Measurements from ENCODE around the gene CISTR. TPM values are rescaled to one million over a fixed set of nuclear protein-coding genes. Genes with fewer than 3 reads are reported as not detected.

CISTR gene
- total and polyA plus RNA-seq, 2 experiments from 2014 or later, result not detected

- Mint-ChIP-seq H3K4me1 (peaks cover 28% of the 10 kb centered on the region), H3K36me3 (ENCODE audit: low read depth) (no peaks in the 10 kb centered on the region), H3K27me3 (ENCODE audit: insufficient read depth, low read depth, poor library complexity) (peaks cover 8% of the 10 kb centered on the region), H3K9me3 (no peaks in the 10 kb centered on the region), H3K4me3 (no peak overlapping the region), H3K27ac (no peak overlapping the region)
- no peak for DNase-seq (ENCODE audit: low spot score)
- Histone ChIP-seq H3K4me1 (ENCODE audit: insufficient read depth) (no peaks in the 10 kb centered on the region), H3K4me2 (no peak overlapping the region), H2AFZ (no peak overlapping the region), H3K9me2 (ENCODE audit: insufficient read depth) (no peaks in the 10 kb centered on the region), H3K4me3 (no peak overlapping the region), H4K20me1 (replicated peaks; ENCODE audit: insufficient read depth) (no peaks in the 10 kb centered on the region), H3K36me3 (ENCODE audit: insufficient read depth) (no peaks in the 10 kb centered on the region), H3F3A (replicated peaks; ENCODE audit: low read depth) (no peaks in the 10 kb centered on the region), H3K79me2 (replicated peaks; ENCODE audit: insufficient read depth) (no peaks in the 10 kb centered on the region), H3K27ac (ENCODE audit: low read depth) (no peak overlapping the region), H3K27me3 (ENCODE audit: insufficient read depth) (no peaks in the 10 kb centered on the region)
- no peak for ATAC-seq
- TF ChIP-seq ZNF331 (CRISPR knock-in tag; IDR thresholded peaks at IDR 0.05; ENCODE audit: low read depth), result no peak
- TF ChIP-seq CTCF (conservative IDR thresholded peaks at IDR 0.05; ENCODE audit: low read depth in 2 of 2), result no peak
- no peak for TF ChIP-seq STAT1 (IDR thresholded peaks at IDR 0.05; ENCODE audit: unreplicated experiment)
- TF ChIP-seq EZH2 (IDR thresholded peaks at IDR 0.05; ENCODE audit: low read depth, unreplicated experiment), result no peak
- no peak for TF ChIP-seq NANOG (IDR thresholded peaks at IDR 0.05; ENCODE audit: borderline replicate concordance)
- no peak for TF ChIP-seq CREB1 (CRISPR knock-in tag; IDR thresholded peaks at IDR 0.05; ENCODE audit: low read depth)
- TF ChIP-seq ZNF462 (CRISPR knock-in tag; IDR thresholded peaks at IDR 0.05), result no peak
- no peak for TF ChIP-seq ETS1 (IDR thresholded peaks at IDR 0.05)
- no peak for TF ChIP-seq ZNF114 (CRISPR knock-in tag; IDR thresholded peaks at IDR 0.05)
- TF ChIP-seq EZH2phosphoT487 (IDR thresholded peaks at IDR 0.05; ENCODE audit: unreplicated experiment), result no peak
- no peak for TF ChIP-seq JUNB (IDR thresholded peaks at IDR 0.05; ENCODE audit: unreplicated experiment)
- no peak for TF ChIP-seq REST (IDR thresholded peaks at IDR 0.05; ENCODE audit: unreplicated experiment)
These were observed 33.4 kb upstream of the CISTR start for GRCh38 chr12:53785161-53785560.

Data from GM23338 (cell line).